Calu3 (cell line): Measurements from ENCODE around the gene CYSTM1. TPM values are rescaled to one million over a fixed set of nuclear protein-coding genes. Genes with fewer than 3 reads are reported as not detected.

ENCODE experiments used
- BruUV-seq: library from RNA; stranded (reverse); fragments of 400-500 nt; replicated peaks from 2 replicates; lab custom pipeline; 2021; lab: Mats Ljungman, UMichigan
- CTCF ChIA-PET: fragments of 300-600 bp; sonication (Branson Sonifier 250); formaldehyde crosslinking; loops from one replicate; lab custom pipeline; 2022; ENCODE audit warnings: antibody characterized with exemption; lab: Charles Lee
- DNase-seq: peaks from one replicate; pipeline ENCODE4 v3.0.0; 2022
- H3K27ac Mint-ChIP-seq: one replicate; pipeline ENCODE4 v1.8.0; 2022; ENCODE audit warnings: mixed read lengths; ENCODE audit not compliant: unreplicated experiment
- H3K27me3 Mint-ChIP-seq: one replicate; pipeline ENCODE4 v1.8.0; 2022; ENCODE audit warnings: mixed read lengths; ENCODE audit not compliant: unreplicated experiment
- H3K36me3 Mint-ChIP-seq: one replicate; pipeline ENCODE4 v1.8.0; 2022; ENCODE audit warnings: mild to moderate bottlenecking, moderate library complexity, mixed read lengths; ENCODE audit not compliant: insufficient read depth, unreplicated experiment
- H3K4me1 Mint-ChIP-seq: one replicate; pipeline ENCODE4 v1.8.0; 2022; ENCODE audit warnings: mild to moderate bottlenecking, low read depth, mixed read lengths; ENCODE audit not compliant: unreplicated experiment
- H3K4me3 Mint-ChIP-seq: one replicate; pipeline ENCODE4 v1.8.0; 2022; ENCODE audit warnings: mild to moderate bottlenecking, low read depth, moderate library complexity, mixed read lengths; ENCODE audit not compliant: unreplicated experiment
- H3K9me3 Mint-ChIP-seq: one replicate; pipeline ENCODE4 v1.8.0; 2022; ENCODE audit warnings: low read depth, mixed read lengths; ENCODE audit not compliant: unreplicated experiment
- CTCF ChIP-seq: fragments of 200-600 bp; IDR thresholded peaks from one replicate; pipeline ENCODE4 v1.8.0; 2022; ENCODE audit warnings: antibody characterized with exemption; ENCODE audit not compliant: unreplicated experiment
- intact Hi-C: fragments of 100-400 bp; cut with micrococcal nuclease; formaldehyde crosslinking; loops from one replicate; pipeline ENCODE4 v1.10.0; 2022; ENCODE audit not compliant: unreplicated experiment
- total RNA-seq: library from RNA; stranded (reverse); gene quantifications from 2 replicates; pipeline ENCODE4 v1.2.3, GENCODE V29; 2022

CYSTM1 gene
- total RNA-seq, 1 experiment from 2014 or later = 198 TPM

GRCh38 chr5:140238756-140239155, 63.8 kb downstream of the CYSTM1 start:
- intact Hi-C loops = no loop called here
- Mint-ChIP-seq H3K4me3 (no peak overlapping the region), H3K27me3 (no peaks in the 10 kb centered on the region), H3K27ac (no peak overlapping the region), H3K4me1 (peaks cover 23% of the 10 kb centered on the region), H3K36me3 (peaks cover 31% of the 10 kb centered on the region), H3K9me3 (no peaks in the 10 kb centered on the region)
- TF ChIP-seq CTCF = no peak
- CTCF ChIA-PET = interaction anchor here (1.0 to 8.5 kb wide), 2 partner anchors 108 to 124 kb away, joined by 4 to 169 read pairs; partner anchors contain the start of gene HBEGF
- no peak for DNase-seq
- BruUV-seq = no TSS peak

- no peak for DNase-seq
- H3K4me1 Mint-ChIP-seq = peaks cover 21% of the 10 kb centered on the region
- CTCF ChIA-PET = interaction anchor here (0.6 to 8.5 kb wide), 18 partner anchors 15 to 262 kb away, joined by 3 to 169 read pairs (median 4); partner anchors contain the start of genes HBEGF, PFDN1 and SLC4A9
- H3K27me3 Mint-ChIP-seq = no peaks in the 10 kb centered on the region
- H3K9me3 Mint-ChIP-seq = no peaks in the 10 kb centered on the region
- no peak overlapping the region for H3K4me3 Mint-ChIP-seq
- intact Hi-C loops = no loop called here
- no peak for TF ChIP-seq CTCF
- peaks cover 38% of the 10 kb centered on the region for H3K36me3 Mint-ChIP-seq
- BruUV-seq = no TSS peak
- no peak overlapping the region for H3K27ac Mint-ChIP-seq
Measured at GRCh38 chr5:140239461-140239860, 64.5 kb downstream of the CYSTM1 start.

GRCh38 chr5:140239939-140240700, 65.1 kb downstream of the CYSTM1 start:
- H3K36me3 Mint-ChIP-seq = peaks cover 45% of the 10 kb centered on the region
- no peaks in the 10 kb centered on the region for H3K9me3 Mint-ChIP-seq
- no peaks in the 10 kb centered on the region for H3K27me3 Mint-ChIP-seq
- no peak overlapping the region for H3K4me3 Mint-ChIP-seq
- peak; percentile 82 for DNase-seq
- no TSS peak for BruUV-seq
- peaks cover 28% of the 10 kb centered on the region for H3K4me1 Mint-ChIP-seq
- CTCF ChIA-PET = interaction anchor here (0.6 to 8.5 kb wide), 19 partner anchors 11 to 261 kb away, joined by 3 to 169 read pairs (median 4); partner anchors contain the start of genes HBEGF, PFDN1 and SLC4A9
- peak; percentile 90 for TF ChIP-seq CTCF
- intact Hi-C loops = loop anchor here (1.0 kb wide), 1 partner anchor 117 kb away; no protein-coding TSS in a partner anchor
- H3K27ac Mint-ChIP-seq = no peak overlapping the region

- CTCF ChIA-PET = interaction anchor here (0.5 to 8.5 kb wide), 6 partner anchors 10 to 118 kb away, joined by 3 to 169 read pairs (median 5); partner anchors contain the start of genes HBEGF and PFDN1
- no peak for TF ChIP-seq CTCF
Measured at GRCh38 chr5:140240987-140241706, 66.2 kb downstream of the CYSTM1 start.

More at GRCh38 chr5:140240987-140241706, 66.2 kb downstream of the CYSTM1 start:
- H3K4me1 Mint-ChIP-seq = peaks cover 31% of the 10 kb centered on the region
- no peaks in the 10 kb centered on the region for H3K27me3 Mint-ChIP-seq
- DNase-seq = peak; percentile 77
- intact Hi-C loops = loop anchor here (1.0 kb wide), 1 partner anchor 116 kb away; no protein-coding TSS in a partner anchor
- no peak overlapping the region for H3K27ac Mint-ChIP-seq
- H3K36me3 Mint-ChIP-seq = peaks cover 55% of the 10 kb centered on the region
- BruUV-seq = no TSS peak
- no peaks in the 10 kb centered on the region for H3K9me3 Mint-ChIP-seq
- no peak overlapping the region for H3K4me3 Mint-ChIP-seq
